Psoas muscle (tissue), 8 donors: Measurements from ENCODE around the gene MRPL36. TPM values are rescaled to one million over a fixed set of nuclear protein-coding genes. Genes with fewer than 3 reads are reported as not detected.
"Not testable (repeated sequence)": the region's sequence is repeated elsewhere in the genome, so short reads cannot be mapped to it uniquely, and the experiment has no call there.

Experiments used
- ATAC-seq, 4 donors: fragments of 200-7000 bp; cut with Tn5 transposase; one replicate each; pipeline ENCODE4 v1.9.1; 2020; ENCODE audit warnings: moderate library complexity in 3 of 4, mild to moderate bottlenecking in 2 of 4
- DNase-seq, 2 donors: peaks; one replicate each; pipeline ENCODE4 v3.0.0-alpha.2; 2020
- H3K27ac ChIP-seq: fragments of 200-600 bp; one replicate; pipeline ENCODE4 v1.8.0; 2022
- H3K27me3 ChIP-seq, 3 donors: fragments of 200-600 bp in 1 of 3; one replicate each; pipeline versions ENCODE4 v1.6.1 to v1.8.0; 2013 to 2022; ENCODE audit warnings: low read length in 2 of 3, mild to moderate bottlenecking in 2 of 3, moderate library complexity in 1 of 3; ENCODE audit not compliant: insufficient read depth in 3 of 3
- H3K36me3 ChIP-seq, 2 donors: fragments of 200-600 bp in 1 of 2; one replicate each; pipeline versions ENCODE4 v1.6.1 to v1.8.0; 2013 to 2022; ENCODE audit warnings: low read depth in 1 of 2, mild to moderate bottlenecking in 1 of 2, moderate library complexity in 1 of 2; ENCODE audit not compliant: insufficient read depth in 1 of 2
- H3K4me1 ChIP-seq: fragments of 200-600 bp; one replicate; pipeline ENCODE4 v1.8.0; 2022
- H3K4me3 ChIP-seq: fragments of 200-600 bp; one replicate; pipeline ENCODE4 v1.8.0; 2022; ENCODE audit warnings: mild to moderate bottlenecking
- H3K9me3 ChIP-seq: fragments of 200-600 bp; one replicate; pipeline ENCODE4 v1.8.0; 2022
- WGBS, 3 donors: extraction: QIAGEN DNeasy Blood & Tissue Kit; methylation state at CpG; one replicate each; pipeline versions ENCODE4 v1.1.6 to v1.1.7; 2013; 5-methylcytosine and 5-hydroxymethylcytosine counted together
- intact Hi-C, 2 donors: fragments of 100-400 bp; cut with DNase I; formaldehyde crosslinking; loops; one replicate each; pipeline versions ENCODE4 v1.11.0 to v1.14.2; 2022
- polyA plus RNA-seq, 3 donors: library from polyadenylated mRNA; stranded (reverse); fragments of 200-250 nt; gene quantifications; one replicate each; pipeline ENCODE4 v1.2.3, GENCODE V29; 2013
- total RNA-seq, 4 donors: library from RNA; stranded (reverse); fragmentation: NEBNext Ultra II Directional in 2 of 4; extraction: Animal tissue kit (Norgen Biotek cat#: 25700) in 2 of 4; gene quantifications; one replicate each; pipeline versions ENCODE4 v1.2.1 to v1.2.4, GENCODE V29; 2021 to 2023
- TF ChIP-seq, protein P1 (sequence below): fragments of 200-600 bp; IDR thresholded peaks from one replicate; pipeline ENCODE4 v1.8.0; 2022; ENCODE audit warnings: antibody characterized with exemption
- donor health status: healthy with polysubstance abuse.
- donor health status: DM: no; HTN: no; CAD: no; lungs with moderate emphysema.
- donor health status: Bipolar disorder and iron deficiency.
- donor health status: healthy.
- donor health status: DM: yes; HTN: yes; CAD: no.
- donor health status: DM: no; HTN: no; CAD: no.
- donor health status: DM: no; HTN: no; CAD: no.
- donor health status: DM: yes; HTN: yes; CAD: no.

Gene MRPL36
- total and polyA plus RNA-seq, 7 donors: 61.6 to 216 (median 111) TPM

DNA sequence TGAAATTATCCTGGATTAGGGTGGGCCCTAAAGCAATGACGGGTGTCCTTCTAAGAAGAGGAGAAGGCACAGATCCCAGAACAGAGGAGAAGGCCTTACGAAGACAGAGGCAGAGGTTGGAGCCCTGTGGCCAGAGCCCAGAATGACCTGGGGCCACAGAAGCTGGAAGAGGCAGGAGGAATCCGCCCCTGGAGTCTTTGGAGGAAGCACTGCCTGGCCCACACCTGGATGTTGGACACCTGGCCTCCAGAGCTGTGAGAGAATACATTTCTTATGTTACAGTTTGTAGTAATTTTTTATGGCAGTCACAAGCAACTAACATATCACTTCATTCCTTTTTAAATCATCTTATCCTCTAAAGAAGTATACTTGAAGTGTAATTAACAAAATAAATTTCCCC is 8.5 kb downstream of the MRPL36 start:
- Histone ChIP-seq H3K4me1 (peaks cover 4% of the 10 kb centered on the region), H3K27me3 (no peaks in the 10 kb centered on the region), H3K9me3 (no peaks in the 10 kb centered on the region), H3K4me3 (no peak overlapping the region), H3K27ac (no peak overlapping the region), H3K36me3 (no peaks in the 10 kb centered on the region)
- TF ChIP-seq, protein P1, sequence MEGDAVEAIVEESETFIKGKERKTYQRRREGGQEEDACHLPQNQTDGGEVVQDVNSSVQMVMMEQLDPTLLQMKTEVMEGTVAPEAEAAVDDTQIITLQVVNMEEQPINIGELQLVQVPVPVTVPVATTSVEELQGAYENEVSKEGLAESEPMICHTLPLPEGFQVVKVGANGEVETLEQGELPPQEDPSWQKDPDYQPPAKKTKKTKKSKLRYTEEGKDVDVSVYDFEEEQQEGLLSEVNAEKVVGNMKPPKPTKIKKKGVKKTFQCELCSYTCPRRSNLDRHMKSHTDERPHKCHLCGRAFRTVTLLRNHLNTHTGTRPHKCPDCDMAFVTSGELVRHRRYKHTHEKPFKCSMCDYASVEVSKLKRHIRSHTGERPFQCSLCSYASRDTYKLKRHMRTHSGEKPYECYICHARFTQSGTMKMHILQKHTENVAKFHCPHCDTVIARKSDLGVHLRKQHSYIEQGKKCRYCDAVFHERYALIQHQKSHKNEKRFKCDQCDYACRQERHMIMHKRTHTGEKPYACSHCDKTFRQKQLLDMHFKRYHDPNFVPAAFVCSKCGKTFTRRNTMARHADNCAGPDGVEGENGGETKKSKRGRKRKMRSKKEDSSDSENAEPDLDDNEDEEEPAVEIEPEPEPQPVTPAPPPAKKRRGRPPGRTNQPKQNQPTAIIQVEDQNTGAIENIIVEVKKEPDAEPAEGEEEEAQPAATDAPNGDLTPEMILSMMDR: no peak
- DNase-seq (no peak), ATAC-seq (no peak)
- 74 to 91% (median 77%) methylated on average over 3 of the region's 3 CpGs for WGBS, 3 donors
- intact Hi-C loops: no loop called here

DNA sequence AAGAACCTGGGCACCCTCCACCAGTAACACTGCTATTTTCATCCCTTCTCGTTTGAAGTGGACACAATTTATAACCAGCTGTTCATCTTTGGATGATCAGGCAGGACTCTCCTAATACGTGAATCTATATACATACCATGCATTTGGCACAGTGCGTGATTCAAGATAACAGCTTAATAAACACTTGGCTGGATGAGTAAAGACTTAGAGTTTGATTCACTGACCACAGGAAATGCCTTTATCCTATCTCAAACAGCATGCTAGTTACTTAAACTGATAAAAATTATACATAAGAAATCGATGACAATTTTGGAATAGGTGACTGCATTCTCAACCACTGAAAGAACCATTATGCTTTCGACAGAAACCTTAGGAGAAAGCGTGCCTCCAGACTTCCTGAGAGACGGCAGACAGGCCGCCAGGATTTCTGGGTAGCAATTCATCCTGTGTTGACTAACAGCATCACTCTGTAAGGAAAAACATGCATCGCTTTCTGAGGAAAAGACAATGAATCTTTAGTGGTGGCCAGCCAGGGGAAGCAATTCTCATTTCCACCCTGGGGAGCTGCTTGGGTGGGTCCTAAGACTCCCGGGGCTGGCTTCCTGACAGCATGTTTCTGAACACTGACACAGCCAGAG is 9.7 kb downstream of the MRPL36 start:
- DNase-seq (no peak), ATAC-seq (no peak)
- 33 to 44% (median 41%) methylated on average over 10 of the region's 10 CpGs for WGBS, 3 donors
- Histone ChIP-seq H3K4me3 (no peak overlapping the region), H3K4me1 (peaks cover 4% of the 10 kb centered on the region), H3K36me3 (no peaks in the 10 kb centered on the region), H3K27ac (no peak overlapping the region), H3K9me3 (no peaks in the 10 kb centered on the region), H3K27me3 (no peaks in the 10 kb centered on the region)
- intact Hi-C loops: no loop called here
- TF ChIP-seq, protein P1: no peak

DNA sequence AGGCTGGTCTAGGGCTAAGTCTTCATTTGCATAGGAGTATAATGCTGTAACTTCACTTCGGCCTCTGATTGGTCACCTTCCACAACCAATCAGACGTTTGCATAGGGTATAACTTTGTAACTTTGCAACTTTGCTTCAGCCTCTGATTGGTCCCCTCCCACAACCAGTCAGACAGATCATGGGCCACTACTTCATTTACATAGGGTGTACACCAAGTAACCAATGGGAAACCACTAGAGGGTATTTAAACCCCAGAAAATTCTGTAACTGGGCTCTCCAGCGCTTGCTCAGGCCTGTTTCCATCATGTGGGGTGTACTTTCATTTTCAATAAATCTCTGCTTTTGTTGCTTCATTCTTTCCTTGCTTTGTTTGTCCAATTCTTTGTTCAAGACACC is 10.2 kb downstream of the MRPL36 start:
- H3K4me1 ChIP-seq, H3K36me3 ChIP-seq, H3K27ac ChIP-seq, DNase-seq, H3K9me3 ChIP-seq, H3K27me3 ChIP-seq, H3K4me3 ChIP-seq, ATAC-seq, intact Hi-C loops: not testable (repeated sequence)
- WGBS, 3 donors: 78 to 87% (median 83%) methylated on average over 3 of the region's 3 CpGs

- ATAC-seq (no peak), DNase-seq (peak in 1 of 2 donors; percentile 2)
- intact Hi-C loops: no loop called here
- no peak overlapping the region for H3K27ac ChIP-seq
- TF ChIP-seq, protein P1: no peak
- H3K4me3 ChIP-seq: no peak overlapping the region
- WGBS, 3 donors: 86 to 88% (median 86%) methylated on average over 15 of the region's 15 CpGs
- H3K4me1 ChIP-seq: no peaks in the 10 kb centered on the region
- H3K9me3 ChIP-seq: no peaks in the 10 kb centered on the region
- no peaks in the 10 kb centered on the region for H3K36me3 ChIP-seq
- H3K27me3 ChIP-seq: no peaks in the 10 kb centered on the region
Observed at GRCh38 chr5:1788828-1789227, 10.8 kb downstream of the MRPL36 start.

DNA sequence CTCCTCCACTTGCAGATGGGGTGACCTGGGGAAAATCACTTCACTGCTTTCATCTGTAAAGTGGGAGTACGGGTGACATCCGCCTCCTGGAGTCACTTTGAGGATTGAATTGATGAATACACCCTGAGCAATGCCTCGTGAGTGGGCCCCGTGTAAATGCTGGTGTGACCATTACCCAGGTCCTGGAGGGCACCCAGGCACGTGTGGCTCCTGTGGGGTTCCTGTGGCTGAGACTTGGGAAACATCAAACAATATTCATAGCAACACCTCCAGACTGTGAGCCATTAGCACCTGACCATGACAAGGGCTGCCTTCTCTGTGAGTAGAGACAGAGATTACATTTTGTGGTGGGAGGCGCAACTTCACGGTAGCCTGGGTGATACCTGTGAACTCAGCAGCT is 11.4 kb downstream of the MRPL36 start:
- no peaks in the 10 kb centered on the region for H3K9me3 ChIP-seq
- H3K4me1 ChIP-seq: no peaks in the 10 kb centered on the region
- H3K36me3 ChIP-seq: no peaks in the 10 kb centered on the region
- H3K27me3 ChIP-seq: no peaks in the 10 kb centered on the region
- intact Hi-C loops: no loop called here
- no peak for DNase-seq
- no peak overlapping the region for H3K4me3 ChIP-seq
- ATAC-seq: no peak
- H3K27ac ChIP-seq: no peak overlapping the region
- TF ChIP-seq, protein P1: no peak
- WGBS, 3 donors: 93 to 96% (median 94%) methylated on average over 7 of the region's 7 CpGs
